NK-92 (cell line): ENCODE data around the gene VWC2.

Source experiments
- DNase-seq: peaks from one replicate; lab custom pipeline; 2025; ENCODE audit not compliant: unreplicated experiment; lab: John Stamatoyannopoulos, UW

VWC2 gene

DNA sequence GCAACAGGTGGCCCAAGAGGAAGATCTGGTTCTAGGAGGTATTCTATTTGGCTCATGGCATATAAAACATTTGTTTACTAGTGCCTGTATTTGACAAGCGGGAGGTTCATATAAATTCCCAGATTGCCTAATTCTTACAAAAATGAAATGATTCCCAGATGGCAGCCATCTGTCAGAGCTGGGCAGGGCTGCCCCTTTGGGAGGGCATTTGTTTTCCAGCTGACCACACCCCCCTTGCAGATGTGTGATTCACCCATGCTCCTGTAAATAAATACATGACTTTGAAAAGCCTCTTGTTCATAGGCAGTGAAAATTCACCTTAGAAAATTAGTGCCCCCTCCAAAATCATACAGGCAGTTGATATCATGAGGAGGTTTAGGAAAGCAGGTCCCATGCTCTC is 8.6 kb downstream of the VWC2 start:
- DNase-seq, result no peak

GRCh38 chr7:49783446-49783845 is 10.0 kb downstream of the VWC2 start:
- DNase-seq, result no peak

DNA sequence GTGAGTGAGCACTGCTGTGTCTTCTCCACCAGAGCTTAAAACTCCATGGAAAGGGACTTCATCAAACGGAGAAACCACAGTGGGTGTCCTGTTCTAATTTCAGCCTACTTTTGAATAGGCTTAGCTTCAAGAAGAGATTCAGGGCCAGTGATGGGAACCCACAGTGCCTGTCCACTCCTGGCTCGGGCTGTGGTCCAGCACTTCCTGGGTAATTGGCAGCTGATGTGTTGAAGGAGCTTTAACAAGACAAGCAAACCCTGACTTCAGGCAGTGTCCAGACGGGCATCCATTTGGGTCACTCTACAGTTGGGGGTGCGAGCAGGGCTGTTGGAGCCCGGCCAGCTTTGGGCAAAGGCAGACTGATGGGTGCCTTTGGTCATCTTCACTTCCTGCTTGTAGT is 14.5 kb downstream of the VWC2 start:
- no peak for DNase-seq

GRCh38 chr7:49788455-49789059 is 15.1 kb downstream of the VWC2 start:
- no peak for DNase-seq

DNA sequence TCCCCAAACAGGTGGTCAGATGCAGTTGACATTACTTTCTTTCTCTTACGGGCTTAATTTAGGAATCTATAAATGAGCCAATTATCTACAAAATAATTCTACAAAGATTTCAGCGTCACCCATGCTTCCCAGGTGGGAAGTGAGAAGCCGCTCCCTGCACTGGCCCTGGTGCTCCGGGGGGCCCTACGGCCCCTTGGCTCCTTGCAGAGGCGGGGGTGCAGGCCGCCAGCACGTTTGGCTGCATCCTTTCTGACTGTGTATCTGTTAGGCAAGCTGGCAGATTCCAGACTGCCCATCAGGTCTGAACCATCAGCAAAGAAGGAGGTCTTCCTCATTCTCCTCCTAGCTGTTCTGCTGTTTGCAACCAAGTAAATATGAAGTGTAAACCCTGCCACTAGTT is 16.3 kb downstream of the VWC2 start:
- DNase-seq, result no peak

GRCh38 chr7:49790209-49790608 is 16.8 kb downstream of the VWC2 start:
- no peak for DNase-seq

DNA sequence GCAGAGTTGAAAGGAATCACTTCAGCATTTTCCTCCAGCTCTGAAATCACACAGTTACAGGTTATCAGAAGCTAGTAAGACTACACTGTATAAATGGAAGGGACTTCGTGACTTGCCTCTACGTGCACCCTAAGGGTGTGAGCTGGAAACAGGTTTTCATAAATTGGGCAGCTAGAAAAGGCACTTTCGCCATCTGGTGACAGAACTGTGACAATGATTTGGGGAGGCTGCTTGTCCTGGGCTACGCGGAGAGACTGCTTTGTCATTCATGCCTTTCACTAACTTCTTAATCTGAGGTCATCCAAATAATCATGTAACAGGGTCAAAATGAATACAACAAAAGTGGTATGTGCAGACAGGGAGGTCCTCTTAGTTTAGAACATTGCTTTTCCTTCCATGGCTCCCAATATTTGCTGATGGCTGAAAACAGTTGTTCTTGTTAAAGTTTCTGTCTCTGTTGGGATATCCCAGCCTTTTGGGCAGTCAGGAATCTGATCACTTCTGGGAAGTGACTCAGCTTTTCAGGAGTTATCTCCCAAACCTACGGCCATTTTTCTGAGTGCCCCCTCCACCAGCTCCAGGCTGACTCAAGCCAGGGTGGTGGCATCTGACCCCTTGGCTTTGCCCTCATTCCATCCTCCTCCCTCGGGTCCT is 17.8 kb downstream of the VWC2 start:
- DNase-seq, result no peak

- DNase-seq, result no peak
Observed at GRCh38 chr7:49797987-49798660, 24.7 kb downstream of the VWC2 start.

GRCh38 chr7:49800031-49800430 is 26.6 kb downstream of the VWC2 start:
- DNase-seq, result no peak

DNA sequence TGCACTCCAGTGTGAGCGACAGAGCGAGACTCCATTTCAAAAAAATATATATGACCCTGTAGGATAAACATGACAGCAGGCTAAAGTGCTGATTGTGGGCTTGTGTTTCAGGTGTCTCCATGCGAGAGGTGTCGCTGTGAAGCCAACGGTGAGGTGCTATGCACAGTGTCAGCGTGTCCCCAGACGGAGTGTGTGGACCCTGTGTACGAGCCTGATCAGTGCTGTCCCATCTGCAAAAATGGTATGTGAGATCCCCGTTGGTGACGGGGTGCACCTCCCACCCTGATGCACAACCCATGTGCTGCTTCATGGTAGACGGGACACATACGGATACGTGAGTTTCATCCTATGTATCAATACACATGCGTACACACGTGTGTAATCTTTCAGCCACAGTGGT is 29.2 kb downstream of the VWC2 start:
- no peak for DNase-seq

DNA sequence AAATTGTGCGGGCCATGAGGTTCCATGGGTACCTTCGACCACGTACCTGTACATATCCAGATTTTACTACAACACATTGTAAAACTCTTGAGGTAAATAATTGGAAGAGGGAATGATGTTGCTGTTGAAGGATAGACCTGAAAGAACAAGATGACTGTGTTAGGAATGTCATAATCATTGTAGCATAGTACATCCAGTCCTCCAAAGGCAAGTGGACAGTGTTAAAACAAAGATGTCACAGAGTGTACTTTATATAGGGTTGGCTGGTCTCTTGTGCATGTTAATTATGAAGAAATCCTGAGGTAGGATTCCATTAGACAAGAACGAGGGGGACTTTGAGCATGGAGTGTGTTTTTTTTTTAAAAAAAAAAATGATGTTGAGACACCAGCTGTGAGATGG is 30.4 kb downstream of the VWC2 start:
- no peak for DNase-seq

DNA sequence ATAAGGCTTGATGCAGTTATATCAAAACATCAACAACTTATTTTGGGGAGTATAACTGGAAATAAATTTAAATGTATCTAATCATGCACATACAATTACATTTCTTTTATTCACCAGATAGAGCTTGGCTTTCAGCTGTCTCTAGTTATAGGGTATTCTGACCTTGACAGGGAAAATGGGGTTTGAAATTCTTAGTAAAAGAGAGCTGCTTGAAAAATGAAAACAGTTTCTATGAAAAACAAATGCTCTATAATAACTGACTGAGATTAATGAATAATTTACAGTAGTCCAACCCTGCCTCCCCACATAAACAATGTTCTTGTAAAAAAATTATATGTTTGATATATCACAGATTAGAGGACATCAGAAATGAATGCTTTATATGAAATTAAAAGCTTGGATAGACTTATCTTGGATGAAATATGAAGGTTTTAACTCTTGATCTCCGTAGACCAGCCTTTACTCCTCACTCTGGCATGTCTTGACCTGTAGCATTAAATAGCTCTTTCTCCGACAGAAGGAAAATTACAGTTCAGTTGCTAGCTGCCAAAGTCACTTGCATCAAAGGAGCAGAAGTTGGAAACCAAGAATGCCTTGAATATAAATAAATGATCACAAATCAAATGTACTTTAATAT is 32.1 kb downstream of the VWC2 start:
- DNase-seq, result no peak

GRCh38 chr7:49812534-49812933 is 39.1 kb downstream of the VWC2 start:
- DNase-seq, result no peak

GRCh38 chr7:49817279-49817678 is 43.8 kb downstream of the VWC2 start:
- no peak for DNase-seq

- DNase-seq, result no peak
Observed at GRCh38 chr7:49821181-49821580, 47.7 kb downstream of the VWC2 start.

- DNase-seq, result no peak
Observed at GRCh38 chr7:49822856-49823255, 49.4 kb downstream of the VWC2 start.

GRCh38 chr7:49823566-49823965 is 50.1 kb downstream of the VWC2 start:
- no peak for DNase-seq

GRCh38 chr7:49839863-49840645 is 66.6 kb downstream of the VWC2 start:
- DNase-seq, result no peak

GRCh38 chr7:49840751-49841405 is 67.4 kb downstream of the VWC2 start:
- DNase-seq, result no peak

DNA sequence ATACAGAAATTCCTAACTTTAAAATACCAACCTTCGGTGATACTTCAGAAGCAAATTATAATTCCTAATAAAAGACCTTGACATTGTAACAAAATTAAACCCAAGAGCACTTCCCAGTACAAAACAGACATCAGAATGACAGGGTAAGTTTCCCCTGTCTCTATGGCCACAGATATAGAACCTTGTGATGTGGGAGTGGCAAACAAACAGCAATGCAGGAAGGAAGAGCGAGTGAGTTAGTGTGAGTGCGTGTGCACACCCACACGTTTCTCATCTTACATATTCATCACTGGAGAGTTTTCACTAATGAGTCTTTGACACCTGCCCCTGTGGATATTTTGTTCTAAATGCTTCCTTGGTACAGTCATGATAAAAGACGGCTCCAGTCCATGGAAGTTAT is 72.2 kb downstream of the VWC2 start:
- no peak for DNase-seq
